ENCODE measurements around the gene BDKRB2. TPM values are rescaled to one million over a fixed set of nuclear protein-coding genes. Genes with fewer than 3 reads are reported as not detected.

Gene BDKRB2
- total and polyA plus RNA-seq, 7 donors = 0.11 to 0.56 (median 0.35) TPM

GRCh38 chr14:96221841-96222240 is 17.2 kb downstream of the BDKRB2 start:
- no peak for DNase-seq
- TF ChIP-seq CTCF (IDR thresholded peaks at IDR 0.05) = no peak
- 84 to 90% (median 89%) methylated on average over 8 of the region's 8 CpGs for WGBS, 3 donors

GRCh38 chr14:96224480-96225096 is 19.9 kb downstream of the BDKRB2 start:
- TF ChIP-seq CTCF (IDR thresholded peaks at IDR 0.05) = no peak
- WGBS, 3 donors = 72 to 78% (median 76%) methylated on average over 8 of the region's 8 CpGs
- Histone ChIP-seq H3K4me1 (no peaks in the 10 kb centered on the region), H3K27me3 (ENCODE audit: insufficient read depth in 3 of 3, low read length in 2 of 3) (peaks cover 0 to 7% (median 0%) of the 10 kb centered on the region in 3 donors), H3K36me3 (ENCODE audit: insufficient read depth in 1 of 2, low read depth in 1 of 2) (no peaks in the 10 kb centered on the region), H3K4me3 (no peak overlapping the region), H3K9me3 (no peaks in the 10 kb centered on the region), H3K27ac (no peak overlapping the region)
- DNase-seq = no peak
- intact Hi-C loops (cut with DNase I) = no loop called here
- ATAC-seq = no peak

More at GRCh38 chr14:96221841-96222240, 17.2 kb downstream of the BDKRB2 start:
- intact Hi-C loops (cut with DNase I) = no loop called here
- H3K4me1 ChIP-seq = no peaks in the 10 kb centered on the region
- no peaks in the 10 kb centered on the region for H3K36me3 ChIP-seq (ENCODE audit: insufficient read depth in 1 of 2, low read depth in 1 of 2)
- no peak overlapping the region for H3K27ac ChIP-seq
- no peaks in the 10 kb centered on the region for H3K9me3 ChIP-seq
- peaks cover 0 to 2% (median 0%) of the 10 kb centered on the region in 3 donors for H3K27me3 ChIP-seq (ENCODE audit: insufficient read depth in 3 of 3, low read length in 2 of 3)
- no peak overlapping the region for H3K4me3 ChIP-seq
- no peak for ATAC-seq

GRCh38 chr14:96225213-96225612 is 20.6 kb downstream of the BDKRB2 start:
- H3K27ac ChIP-seq = no peak overlapping the region
- H3K4me1 ChIP-seq = no peaks in the 10 kb centered on the region
- H3K9me3 ChIP-seq = no peaks in the 10 kb centered on the region
- H3K36me3 ChIP-seq (ENCODE audit: insufficient read depth in 1 of 2, low read depth in 1 of 2) = no peaks in the 10 kb centered on the region
- no peak overlapping the region for H3K4me3 ChIP-seq
- TF ChIP-seq CTCF (IDR thresholded peaks at IDR 0.05) = no peak
- WGBS, 3 donors = 91 to 92% (median 92%) methylated on average over 5 of the region's 5 CpGs
- intact Hi-C loops (cut with DNase I) = no loop called here
- no peak for DNase-seq
- H3K27me3 ChIP-seq (ENCODE audit: insufficient read depth in 3 of 3, low read length in 2 of 3) = peaks cover 0 to 7% (median 0%) of the 10 kb centered on the region in 3 donors
- no peak for ATAC-seq

GRCh38 chr14:96225745-96226151 is 21.1 kb downstream of the BDKRB2 start:
- 43 to 45% (median 43%) methylated on average over 5 of the region's 5 CpGs for WGBS, 3 donors
- Histone ChIP-seq H3K4me1 (no peaks in the 10 kb centered on the region), H3K9me3 (no peaks in the 10 kb centered on the region), H3K27me3 (ENCODE audit: insufficient read depth in 3 of 3, low read length in 2 of 3) (peaks cover 0 to 5% (median 0%) of the 10 kb centered on the region in 3 donors), H3K27ac (no peak overlapping the region), H3K4me3 (no peak overlapping the region), H3K36me3 (ENCODE audit: insufficient read depth in 1 of 2, low read depth in 1 of 2) (no peaks in the 10 kb centered on the region)
- intact Hi-C loops (cut with DNase I) = no loop called here
- DNase-seq (peak in 1 of 2 donors; percentile 32), ATAC-seq (no peak)
- TF ChIP-seq CTCF (IDR thresholded peaks at IDR 0.05) = no peak

- ATAC-seq (no peak), DNase-seq (no peak)
- 85 to 92% (median 91%) methylated on average over 7 of the region's 7 CpGs for WGBS, 3 donors
- H3K4me3 ChIP-seq = no peak overlapping the region
- no peak overlapping the region for H3K27ac ChIP-seq
- no peaks in the 10 kb centered on the region for H3K36me3 ChIP-seq (ENCODE audit: insufficient read depth in 1 of 2, low read depth in 1 of 2)
- no peak for TF ChIP-seq CTCF (IDR thresholded peaks at IDR 0.05)
- peaks cover 0 to 6% (median 0%) of the 10 kb centered on the region in 3 donors for H3K27me3 ChIP-seq (ENCODE audit: insufficient read depth in 3 of 3, low read length in 2 of 3)
- H3K4me1 ChIP-seq = no peaks in the 10 kb centered on the region
- intact Hi-C loops (cut with DNase I) = no loop called here
- no peaks in the 10 kb centered on the region for H3K9me3 ChIP-seq
These were observed 22.8 kb downstream of the BDKRB2 start for GRCh38 chr14:96227428-96227827.
